HG03045 (cell line): Measurements from ENCODE around the gene CLEC7A.

Source experiments
- ATAC-seq: cut with Tn5 transposase; IDR thresholded peaks from one replicate; pipeline ENCODE4 v1.9.1; 2021; ENCODE audit warnings: mild to moderate bottlenecking, moderate library complexity; ENCODE audit not compliant: unreplicated experiment

Gene CLEC7A

GRCh38 chr12:10097521-10097920 is 32.5 kb downstream of the CLEC7A start:
- no peak for ATAC-seq

GRCh38 chr12:10095971-10096370 is 34.0 kb downstream of the CLEC7A start:
- no peak for ATAC-seq

GRCh38 chr12:10094646-10095395 is 35.2 kb downstream of the CLEC7A start:
- no peak for ATAC-seq

GRCh38 chr12:10088955-10089900 is 40.8 kb downstream of the CLEC7A start:
- ATAC-seq, result no peak

GRCh38 chr12:10088031-10088430 is 42.0 kb downstream of the CLEC7A start:
- ATAC-seq, result no peak

- no peak for ATAC-seq
Measured at GRCh38 chr12:10086387-10086786, 43.6 kb downstream of the CLEC7A start.

- ATAC-seq, result no peak
Measured at GRCh38 chr12:10084733-10085132, 45.3 kb downstream of the CLEC7A start.

GRCh38 chr12:10082117-10082874 is 47.7 kb downstream of the CLEC7A start:
- ATAC-seq, result no peak

GRCh38 chr12:10075451-10075850 is 54.5 kb downstream of the CLEC7A start:
- no peak for ATAC-seq

- ATAC-seq, result no peak
Measured at GRCh38 chr12:10073261-10073660, 56.7 kb downstream of the CLEC7A start.

GRCh38 chr12:10072131-10072530 is 57.9 kb downstream of the CLEC7A start:
- no peak for ATAC-seq

GRCh38 chr12:10070380-10070779 is 59.6 kb downstream of the CLEC7A start:
- no peak for ATAC-seq

GRCh38 chr12:10069976-10070375 is 60.0 kb downstream of the CLEC7A start:
- ATAC-seq, result no peak

GRCh38 chr12:10069099-10069498 is 60.9 kb downstream of the CLEC7A start:
- no peak for ATAC-seq

- ATAC-seq, result no peak
Measured at GRCh38 chr12:10068644-10069043, 61.4 kb downstream of the CLEC7A start.

- ATAC-seq, result no peak
Measured at GRCh38 chr12:10067942-10068341, 62.1 kb downstream of the CLEC7A start.

- ATAC-seq, result no peak
Measured at GRCh38 chr12:10067264-10067663, 62.7 kb downstream of the CLEC7A start.
